Activated CD4-positive, alpha-beta T cell treated with anti-CD3 and anti-CD28 coated beads, Interleukin-2, amount 10 ng/mL, durations not matched to agents 7 days and 5 days (primary cell): Measurements from ENCODE around the gene GLP1R. TPM values are rescaled to one million over a fixed set of nuclear protein-coding genes. Genes with fewer than 3 reads are reported as not detected.

ENCODE experiments used
- CTCF ChIA-PET: fragments of 350-600 bp; sonication (Branson Sonifier 250); formaldehyde crosslinking; loops from one replicate; lab custom pipeline; 2021; ENCODE audit warnings: antibody characterized with exemption; lab: Charles Lee
- POLR2A ChIA-PET: fragments of 350-600 bp; sonication (Branson Sonifier 250); formaldehyde crosslinking; loops from one replicate; lab custom pipeline; 2021; ENCODE audit warnings: antibody characterized with exemption; lab: Charles Lee
- DNase-seq: peaks from one replicate; pipeline ENCODE4 v3.0.0-alpha.2; 2020
- H3K27ac Mint-ChIP-seq: one replicate; pipeline ENCODE4 v1.8.0; 2021; ENCODE audit warnings: mild to moderate bottlenecking, moderate library complexity, mixed read lengths
- H3K27me3 Mint-ChIP-seq: one replicate; pipeline ENCODE4 v1.8.0; 2021; ENCODE audit warnings: mixed read lengths
- H3K36me3 Mint-ChIP-seq: one replicate; pipeline ENCODE4 v1.8.0; 2021; ENCODE audit warnings: low read depth, mixed read lengths
- H3K4me1 Mint-ChIP-seq: one replicate; pipeline ENCODE4 v1.8.0; 2021; ENCODE audit warnings: mixed read lengths
- H3K4me3 Mint-ChIP-seq: one replicate; pipeline ENCODE4 v1.8.0; 2021; ENCODE audit warnings: mild to moderate bottlenecking, moderate library complexity, mixed read lengths
- H3K9me3 Mint-ChIP-seq: one replicate; pipeline ENCODE4 v1.8.0; 2021; ENCODE audit warnings: mixed read lengths
- total RNA-seq, 2 experiments: library from RNA; stranded (reverse); gene quantifications; one replicate each; pipeline ENCODE4 v1.2.3, GENCODE V29; 2021

Gene GLP1R
- total RNA-seq, 2 experiments from 2014 or later: not detected

GRCh38 chr6:39075010-39075686, 26.6 kb downstream of the GLP1R start:
- H3K4me1 Mint-ChIP-seq: no peaks in the 10 kb centered on the region
- CTCF ChIA-PET: interaction anchor here (1.6 kb wide), 1 partner anchor 20 kb away, joined by 4 read pairs; no protein-coding TSS in a partner anchor
- H3K27me3 Mint-ChIP-seq: peaks cover 3% of the 10 kb centered on the region
- H3K4me3 Mint-ChIP-seq: no peak overlapping the region
- no peaks in the 10 kb centered on the region for H3K9me3 Mint-ChIP-seq
- no peak overlapping the region for H3K27ac Mint-ChIP-seq
- DNase-seq: no peak
- no peaks in the 10 kb centered on the region for H3K36me3 Mint-ChIP-seq
- POLR2A ChIA-PET: no interaction called here

GRCh38 chr6:39075807-39076622, 27.4 kb downstream of the GLP1R start:
- DNase-seq: no peak
- Mint-ChIP-seq H3K4me3 (no peak overlapping the region), H3K27ac (no peak overlapping the region), H3K27me3 (peaks cover 3% of the 10 kb centered on the region), H3K36me3 (no peaks in the 10 kb centered on the region), H3K9me3 (no peaks in the 10 kb centered on the region), H3K4me1 (no peaks in the 10 kb centered on the region)
- POLR2A ChIA-PET: no interaction called here
- CTCF ChIA-PET: interaction anchor here (1.6 kb wide), 1 partner anchor 21 kb away, joined by 4 read pairs; no protein-coding TSS in a partner anchor

DNA sequence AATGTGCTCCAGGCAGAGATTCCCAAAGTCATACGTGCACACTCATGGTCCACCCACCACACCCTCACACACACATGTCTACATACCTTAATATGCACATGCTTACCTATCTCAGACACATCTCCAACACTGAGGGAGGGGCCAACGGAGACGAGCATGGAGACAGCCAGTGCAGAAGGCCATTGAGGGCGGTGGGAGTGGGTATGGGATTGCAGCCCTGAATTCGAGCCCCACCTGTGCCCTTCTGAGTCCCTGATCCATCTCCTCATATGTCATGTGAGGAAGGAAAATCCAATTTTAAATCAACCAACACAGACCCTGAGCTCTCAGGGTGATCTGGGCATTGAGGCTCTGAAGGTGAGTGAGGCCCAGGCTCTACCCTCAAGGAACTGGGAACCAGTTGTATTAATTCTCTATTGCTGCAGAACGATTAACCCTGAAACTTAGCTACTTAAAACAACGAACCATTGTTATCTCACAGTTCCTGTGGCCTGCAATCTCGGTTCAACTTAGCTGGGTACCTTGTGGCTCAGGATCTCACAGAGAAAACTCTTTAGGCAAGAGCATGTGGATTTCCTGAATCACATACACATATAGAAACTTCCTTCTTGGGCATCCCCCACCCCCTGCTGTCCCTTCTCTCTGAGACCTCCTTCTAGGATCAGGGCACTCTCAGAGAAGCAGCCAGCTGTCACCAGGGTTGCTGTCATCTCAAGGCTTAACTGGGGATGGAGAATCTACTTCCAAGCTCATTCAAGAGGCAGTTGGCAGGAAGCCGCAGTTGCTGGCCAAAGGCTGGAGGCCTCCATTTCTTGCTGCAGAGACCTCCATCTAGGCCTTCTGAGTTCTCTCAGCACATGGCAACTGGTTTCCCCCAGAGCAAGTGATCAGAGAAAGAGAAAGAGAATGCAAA, 28.3 kb downstream of the GLP1R start:
- Mint-ChIP-seq H3K27ac (no peak overlapping the region), H3K27me3 (no peaks in the 10 kb centered on the region), H3K36me3 (no peaks in the 10 kb centered on the region), H3K4me1 (no peaks in the 10 kb centered on the region), H3K9me3 (no peaks in the 10 kb centered on the region), H3K4me3 (no peak overlapping the region)
- CTCF ChIA-PET: interaction anchor here (0.6 kb wide), 1 partner anchor 1949 kb away, joined by 3 read pairs; no protein-coding TSS in a partner anchor
- no peak for DNase-seq
- POLR2A ChIA-PET: no interaction called here

DNA sequence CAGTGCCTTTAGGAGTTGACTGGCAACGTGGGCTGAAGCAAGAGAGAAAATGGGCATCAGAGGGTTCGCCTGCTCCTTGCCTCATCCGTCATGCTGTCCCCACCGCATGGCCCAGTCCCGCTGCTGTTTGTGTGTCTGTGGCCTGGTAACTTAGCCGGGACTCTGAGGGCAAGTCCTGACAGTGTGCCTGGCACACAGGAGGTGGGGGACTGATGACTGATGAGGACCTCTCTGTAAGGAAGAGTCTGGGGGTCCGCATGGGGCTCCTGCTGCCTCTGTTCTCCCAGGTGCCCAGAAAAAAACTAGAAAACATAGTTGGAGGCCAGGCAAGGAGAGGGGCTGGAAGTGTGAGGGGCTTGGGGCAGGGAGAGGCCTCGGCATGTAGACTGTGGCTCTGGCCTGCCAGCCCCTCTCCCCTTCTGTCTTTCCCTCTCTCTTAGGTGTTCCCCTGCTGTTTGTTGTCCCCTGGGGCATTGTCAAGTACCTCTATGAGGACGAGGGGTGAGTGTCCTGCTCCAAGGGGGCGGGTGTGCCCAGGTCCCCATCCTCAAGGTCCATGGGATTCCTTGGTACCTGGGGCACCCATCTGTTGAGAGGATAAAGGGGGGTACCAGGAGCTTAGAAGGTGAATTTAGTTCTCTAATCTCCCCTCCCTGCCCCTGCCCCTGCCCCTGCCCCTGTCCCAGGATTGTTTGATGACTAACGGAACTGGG, 29.5 kb downstream of the GLP1R start:
- ChIA-PET CTCF (interaction anchor here (2.2 kb wide), 1 partner anchor 11 kb away, joined by 6 read pairs; no protein-coding TSS in a partner anchor), POLR2A (no interaction called here)
- H3K4me3 Mint-ChIP-seq: no peak overlapping the region
- no peak for DNase-seq
- no peaks in the 10 kb centered on the region for H3K36me3 Mint-ChIP-seq
- no peaks in the 10 kb centered on the region for H3K27me3 Mint-ChIP-seq
- no peaks in the 10 kb centered on the region for H3K9me3 Mint-ChIP-seq
- H3K4me1 Mint-ChIP-seq: no peaks in the 10 kb centered on the region
- no peak overlapping the region for H3K27ac Mint-ChIP-seq

- H3K4me3 Mint-ChIP-seq: no peak overlapping the region
- CTCF ChIA-PET: interaction anchor here (0.6 to 2.2 kb wide), 2 partner anchors 10 to 48 kb away, joined by 3 to 6 read pairs; no protein-coding TSS in a partner anchor
- no peak overlapping the region for H3K27ac Mint-ChIP-seq
- POLR2A ChIA-PET: no interaction called here
- DNase-seq: no peak
- H3K9me3 Mint-ChIP-seq: no peaks in the 10 kb centered on the region
- H3K4me1 Mint-ChIP-seq: no peaks in the 10 kb centered on the region
- H3K36me3 Mint-ChIP-seq: no peaks in the 10 kb centered on the region
- H3K27me3 Mint-ChIP-seq: no peaks in the 10 kb centered on the region
These were observed 30.1 kb downstream of the GLP1R start for GRCh38 chr6:39078695-39079094.

GRCh38 chr6:39079197-39080125, 30.9 kb downstream of the GLP1R start:
- no peaks in the 10 kb centered on the region for H3K9me3 Mint-ChIP-seq
- DNase-seq: no peak
- no peaks in the 10 kb centered on the region for H3K4me1 Mint-ChIP-seq
- H3K27me3 Mint-ChIP-seq: no peaks in the 10 kb centered on the region
- ChIA-PET CTCF (interaction anchor here (0.6 to 2.2 kb wide), 2 partner anchors 9 to 48 kb away, joined by 3 to 6 read pairs; no protein-coding TSS in a partner anchor), POLR2A (no interaction called here)
- H3K36me3 Mint-ChIP-seq: no peaks in the 10 kb centered on the region
- no peak overlapping the region for H3K27ac Mint-ChIP-seq
- no peak overlapping the region for H3K4me3 Mint-ChIP-seq

DNA sequence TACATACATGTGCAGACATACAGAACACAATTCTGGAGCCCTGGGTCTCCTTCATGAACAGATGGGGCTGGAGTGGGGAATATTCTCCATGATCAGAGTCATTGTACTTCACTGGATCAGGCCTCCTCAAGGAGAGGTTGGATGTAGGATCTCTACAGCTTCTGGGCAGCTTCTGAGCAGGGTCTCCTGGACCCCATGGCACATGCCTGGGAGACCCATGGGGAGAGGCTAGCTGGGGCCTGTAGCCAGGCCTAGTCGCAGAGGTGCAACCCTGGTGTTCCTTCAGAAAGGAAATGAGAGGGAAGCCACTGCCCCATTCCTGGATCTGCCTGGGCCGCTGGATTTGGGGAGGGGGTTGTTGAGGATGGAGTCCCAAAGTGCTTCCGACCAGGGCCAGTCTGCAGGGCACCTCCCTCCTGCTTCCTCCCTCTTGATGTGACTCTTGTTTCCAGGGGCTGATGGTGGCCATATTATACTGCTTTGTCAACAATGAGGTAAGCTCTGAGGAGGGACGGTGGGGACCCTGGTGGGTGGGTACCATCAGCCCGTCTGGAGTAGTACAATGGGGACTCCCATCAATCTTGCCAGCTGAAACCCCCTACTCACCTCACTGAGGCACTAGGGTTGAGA, 31.8 kb downstream of the GLP1R start:
- Mint-ChIP-seq H3K36me3 (no peaks in the 10 kb centered on the region), H3K4me3 (no peak overlapping the region), H3K27ac (no peak overlapping the region), H3K27me3 (no peaks in the 10 kb centered on the region), H3K4me1 (no peaks in the 10 kb centered on the region), H3K9me3 (no peaks in the 10 kb centered on the region)
- ChIA-PET POLR2A (no interaction called here), CTCF (no interaction called here)
- DNase-seq: no peak

DNA sequence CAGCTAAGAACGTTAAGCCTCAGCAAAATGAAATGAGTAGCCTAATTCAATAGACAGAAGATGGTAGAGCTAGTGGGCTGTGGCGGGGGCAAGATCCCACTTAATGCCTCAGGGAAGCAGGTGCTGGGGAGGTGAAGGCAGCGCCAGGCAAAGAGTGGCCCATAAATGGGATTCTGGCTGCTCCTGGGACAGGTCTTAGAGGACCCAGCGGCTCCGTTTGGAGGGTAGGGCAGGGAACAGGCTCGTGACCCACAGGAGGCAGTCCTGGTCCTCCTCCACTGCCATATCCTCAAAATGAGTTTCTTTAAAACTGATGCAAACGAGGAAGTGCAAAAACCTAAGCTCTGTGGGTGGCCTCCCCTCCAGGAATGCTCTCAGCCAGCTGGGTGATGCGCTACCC, 33.7 kb downstream of the GLP1R start:
- peaks cover 2% of the 10 kb centered on the region for H3K27me3 Mint-ChIP-seq
- no peak overlapping the region for H3K27ac Mint-ChIP-seq
- no peaks in the 10 kb centered on the region for H3K9me3 Mint-ChIP-seq
- ChIA-PET POLR2A (no interaction called here), CTCF (no interaction called here)
- DNase-seq: no peak
- no peaks in the 10 kb centered on the region for H3K36me3 Mint-ChIP-seq
- peaks cover 5% of the 10 kb centered on the region for H3K4me1 Mint-ChIP-seq
- H3K4me3 Mint-ChIP-seq: no peak overlapping the region

DNA sequence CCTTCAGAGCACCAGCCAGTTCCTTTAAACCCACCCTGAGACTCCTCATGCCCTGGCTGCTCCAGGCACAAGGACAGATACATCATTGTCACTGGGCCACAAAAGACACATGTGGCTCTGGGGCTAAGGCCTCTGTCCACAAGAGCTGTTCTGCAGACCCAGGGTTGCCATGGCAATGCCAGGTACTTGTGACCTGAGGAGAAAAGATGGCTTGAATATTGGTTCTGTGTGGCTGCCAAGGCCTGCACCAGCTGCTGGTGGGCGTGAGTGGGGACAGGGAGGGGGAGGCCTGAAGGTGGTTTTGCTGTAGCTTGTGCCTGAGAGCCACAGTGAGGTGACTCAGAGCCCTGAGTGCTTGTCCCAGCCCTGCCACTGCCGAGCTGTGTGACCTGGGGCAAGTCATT, 34.7 kb downstream of the GLP1R start:
- CTCF ChIA-PET: interaction anchor here (1.4 kb wide), 1 partner anchor 10 kb away, joined by 4 read pairs; no protein-coding TSS in a partner anchor
- no peak overlapping the region for H3K27ac Mint-ChIP-seq
- DNase-seq: no peak
- peaks cover 9% of the 10 kb centered on the region for H3K27me3 Mint-ChIP-seq
- no peaks in the 10 kb centered on the region for H3K36me3 Mint-ChIP-seq
- H3K9me3 Mint-ChIP-seq: no peaks in the 10 kb centered on the region
- H3K4me3 Mint-ChIP-seq: no peak overlapping the region
- H3K4me1 Mint-ChIP-seq: peaks cover 5% of the 10 kb centered on the region
- POLR2A ChIA-PET: no interaction called here

- Mint-ChIP-seq H3K9me3 (no peaks in the 10 kb centered on the region), H3K4me1 (peaks cover 5% of the 10 kb centered on the region), H3K4me3 (no peak overlapping the region), H3K27me3 (peaks cover 20% of the 10 kb centered on the region), H3K27ac (no peak overlapping the region), H3K36me3 (no peaks in the 10 kb centered on the region)
- ChIA-PET POLR2A (no interaction called here), CTCF (interaction anchor here (1.4 to 1.8 kb wide), 3 partner anchors 9 to 24 kb away, joined by 4 to 5 read pairs (median 4); no protein-coding TSS in a partner anchor)
- DNase-seq: no peak
These were observed 35.9 kb downstream of the GLP1R start for GRCh38 chr6:39084506-39084905.
